CD4-positive, alpha-beta T cell treated with Interleukin-15 for 1 hour (primary cell): ENCODE data around the gene DOCK1.
"Not testable (repeated sequence)": the region's sequence is repeated elsewhere in the genome, so short reads cannot be mapped to it uniquely, and the experiment has no call there.

Experiments
- DNase-seq: peaks from one replicate; pipeline ENCODE4 v3.0.0-alpha.2; 2020

Gene DOCK1

GRCh38 chr10:126926568-126926967 lies 21.3 kb downstream of the DOCK1 start:
- DNase-seq: no peak

GRCh38 chr10:126927799-126928198 lies 22.6 kb downstream of the DOCK1 start:
- DNase-seq: no peak

GRCh38 chr10:126928274-126928673 lies 23.0 kb downstream of the DOCK1 start:
- no peak for DNase-seq

- DNase-seq: no peak
These were observed 24.2 kb downstream of the DOCK1 start for GRCh38 chr10:126929391-126929790.

- no peak for DNase-seq
These were observed 25.1 kb downstream of the DOCK1 start for GRCh38 chr10:126930131-126930882.

- no peak for DNase-seq
These were observed 25.8 kb downstream of the DOCK1 start for GRCh38 chr10:126930883-126931503.

- DNase-seq: no peak
These were observed 26.3 kb downstream of the DOCK1 start for GRCh38 chr10:126931544-126931943.

GRCh38 chr10:126932516-126932915 lies 27.3 kb downstream of the DOCK1 start:
- no peak for DNase-seq

- DNase-seq: no peak
These were observed 27.9 kb downstream of the DOCK1 start for GRCh38 chr10:126933116-126933515.

- DNase-seq: no peak
These were observed 30.2 kb downstream of the DOCK1 start for GRCh38 chr10:126935263-126935946.

- DNase-seq: no peak
These were observed 31.8 kb downstream of the DOCK1 start for GRCh38 chr10:126937026-126937425.

- not testable (repeated sequence) for DNase-seq
These were observed 32.9 kb downstream of the DOCK1 start for GRCh38 chr10:126938121-126938520.

GRCh38 chr10:126939706-126940105 lies 34.5 kb downstream of the DOCK1 start:
- no peak for DNase-seq

GRCh38 chr10:126940670-126941310 lies 35.6 kb downstream of the DOCK1 start:
- DNase-seq: no peak

- DNase-seq: no peak
These were observed 39.0 kb downstream of the DOCK1 start for GRCh38 chr10:126944191-126944590.

- no peak for DNase-seq
These were observed 40.3 kb downstream of the DOCK1 start for GRCh38 chr10:126945351-126946030.

GRCh38 chr10:126946746-126947145 lies 41.5 kb downstream of the DOCK1 start:
- no peak for DNase-seq

GRCh38 chr10:126948355-126949160 lies 43.3 kb downstream of the DOCK1 start:
- no peak for DNase-seq

GRCh38 chr10:126949161-126949503 lies 43.9 kb downstream of the DOCK1 start:
- DNase-seq: no peak

GRCh38 chr10:126950401-126951105 lies 45.3 kb downstream of the DOCK1 start:
- DNase-seq: no peak

- DNase-seq: no peak
These were observed 48.7 kb downstream of the DOCK1 start for GRCh38 chr10:126953886-126954285.

- DNase-seq: no peak
These were observed 50.2 kb downstream of the DOCK1 start for GRCh38 chr10:126955396-126955795.
